GM20431 (cell line): ENCODE measurements around the gene CAMSAP2.
"Not testable (repeated sequence)": the region's sequence is repeated elsewhere in the genome, so short reads cannot be mapped to it uniquely, and the experiment has no call there.

Source experiments
- in situ Hi-C: fragments of 300-500 bp; cut with MseI, MboI; formaldehyde crosslinking; loops from one replicate; pipeline ENCODE4 v1.15.0; 2020; ENCODE audit warnings: low sequenced_read_pairs; ENCODE audit not compliant: unreplicated experiment

The CAMSAP2 gene

DNA sequence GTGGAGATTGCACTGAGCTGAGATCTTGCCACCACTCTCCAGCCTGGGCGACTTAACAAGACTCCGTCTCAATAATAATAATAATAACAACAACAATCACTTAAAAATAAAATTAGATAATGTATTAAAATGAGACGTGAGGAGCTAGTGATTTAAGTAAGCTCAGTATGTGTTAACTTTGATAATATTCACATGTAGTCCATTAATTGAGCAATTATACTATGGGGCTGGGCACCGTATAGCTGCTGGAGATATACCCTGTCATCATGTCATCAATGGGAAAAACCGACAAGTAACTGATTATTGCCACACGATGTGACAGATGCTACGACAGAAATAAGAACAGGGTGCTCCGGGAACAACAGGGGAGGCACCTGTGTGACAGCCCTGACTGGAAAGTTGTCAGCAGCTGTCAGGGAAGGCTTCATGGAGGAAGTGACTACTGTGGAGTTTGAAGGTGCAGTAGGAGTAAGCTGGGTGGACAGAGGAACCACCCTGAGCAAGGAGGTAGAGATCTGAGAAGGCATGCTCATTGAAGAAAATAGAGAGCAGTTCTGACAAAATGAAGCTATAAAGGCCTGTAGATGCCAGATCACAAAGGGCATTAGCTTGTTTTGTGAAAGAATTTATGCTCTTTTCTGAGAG, 924 bp upstream of the CAMSAP2 start:
- in situ Hi-C loops = no loop called here

GRCh38 chr1:200738949-200739651, 407 bp downstream of the CAMSAP2 start:
- in situ Hi-C loops = no loop called here

DNA sequence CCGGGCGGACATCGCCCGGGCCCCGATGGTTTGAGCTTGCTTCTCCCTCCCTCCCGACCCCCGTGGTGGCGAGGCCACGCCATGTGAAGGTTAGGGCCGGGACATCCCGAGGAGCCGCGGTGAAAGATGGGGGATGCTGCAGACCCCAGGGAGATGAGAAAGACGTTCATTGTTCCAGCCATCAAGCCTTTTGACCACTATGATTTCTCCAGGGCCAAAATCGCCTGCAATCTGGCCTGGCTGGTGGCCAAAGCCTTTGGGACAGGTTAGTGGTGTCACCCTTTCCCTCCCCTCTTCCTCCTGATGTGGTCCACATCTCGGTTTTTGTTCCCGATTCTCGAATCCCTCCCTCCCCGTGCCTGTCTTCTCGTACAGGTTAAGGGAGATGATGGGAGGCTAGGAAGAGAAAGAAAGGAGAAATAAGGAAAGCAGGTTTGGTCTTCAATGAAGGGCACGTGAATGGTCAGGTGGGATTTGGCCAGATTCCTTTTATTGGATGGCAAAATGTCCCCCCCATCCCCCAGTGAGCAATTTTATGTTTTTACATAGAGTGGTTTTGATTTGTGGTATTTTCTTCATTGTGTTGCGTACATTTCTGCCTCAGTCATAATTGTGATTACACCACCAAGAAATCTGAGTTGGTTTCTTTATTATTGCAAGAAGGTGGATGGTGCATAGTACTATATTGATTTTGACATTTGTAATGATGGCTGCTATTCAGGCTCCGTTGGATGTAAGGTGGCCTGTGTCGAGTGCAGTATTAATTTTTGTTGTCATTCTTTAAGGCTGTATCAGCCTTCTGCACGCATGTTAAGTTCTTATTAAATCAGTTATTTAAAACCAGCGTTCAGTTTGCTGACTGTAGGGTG, 1.2 kb downstream of the CAMSAP2 start:
- in situ Hi-C loops = no loop called here

- in situ Hi-C loops = no loop called here
These were observed 2.0 kb downstream of the CAMSAP2 start for GRCh38 chr1:200740571-200741208.

GRCh38 chr1:200741551-200742207, 3.0 kb downstream of the CAMSAP2 start:
- in situ Hi-C loops = no loop called here

DNA sequence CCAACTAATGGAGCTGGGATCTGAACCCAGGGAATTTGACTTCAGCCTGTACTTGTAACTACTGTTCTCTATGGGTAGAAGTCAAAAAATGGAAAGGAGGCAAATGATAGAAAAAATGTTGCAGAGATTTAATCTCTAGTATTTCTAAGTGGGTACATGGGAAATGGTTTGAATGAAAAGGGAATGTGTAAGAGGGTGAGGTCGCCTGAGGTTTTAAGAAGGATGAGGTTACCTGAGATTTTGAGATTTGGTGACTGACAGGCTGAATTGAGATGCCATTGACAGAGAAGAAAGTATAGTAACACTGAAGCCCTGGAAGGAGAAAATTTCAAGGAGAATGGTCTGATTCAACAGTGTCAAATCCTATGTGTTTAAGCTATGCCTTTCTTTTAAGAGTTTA, 5.5 kb downstream of the CAMSAP2 start:
- in situ Hi-C loops = no loop called here

- in situ Hi-C loops = no loop called here
These were observed 10.4 kb downstream of the CAMSAP2 start for GRCh38 chr1:200749090-200749489.

DNA sequence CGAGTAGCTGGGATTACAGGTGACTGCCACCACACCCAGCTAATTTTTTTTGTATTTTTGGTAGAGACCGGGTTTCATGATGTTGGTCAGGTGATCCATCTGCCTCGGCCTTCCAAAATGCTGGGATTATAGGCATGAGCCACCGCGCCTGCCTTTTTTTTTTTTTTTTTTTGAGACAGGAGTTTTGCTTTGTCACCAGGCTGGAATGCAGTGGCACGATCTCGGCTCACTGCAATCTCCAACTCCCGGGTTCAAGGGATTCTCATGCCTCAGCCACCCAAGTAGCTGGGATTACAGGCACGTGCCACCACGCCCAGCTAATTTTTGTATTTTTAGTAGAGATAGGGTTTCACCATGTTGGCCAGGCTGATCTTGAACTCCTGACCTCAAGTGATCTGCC, 12.1 kb downstream of the CAMSAP2 start:
- in situ Hi-C loops = not testable (repeated sequence)

GRCh38 chr1:200751717-200752116, 13.0 kb downstream of the CAMSAP2 start:
- in situ Hi-C loops = no loop called here

DNA sequence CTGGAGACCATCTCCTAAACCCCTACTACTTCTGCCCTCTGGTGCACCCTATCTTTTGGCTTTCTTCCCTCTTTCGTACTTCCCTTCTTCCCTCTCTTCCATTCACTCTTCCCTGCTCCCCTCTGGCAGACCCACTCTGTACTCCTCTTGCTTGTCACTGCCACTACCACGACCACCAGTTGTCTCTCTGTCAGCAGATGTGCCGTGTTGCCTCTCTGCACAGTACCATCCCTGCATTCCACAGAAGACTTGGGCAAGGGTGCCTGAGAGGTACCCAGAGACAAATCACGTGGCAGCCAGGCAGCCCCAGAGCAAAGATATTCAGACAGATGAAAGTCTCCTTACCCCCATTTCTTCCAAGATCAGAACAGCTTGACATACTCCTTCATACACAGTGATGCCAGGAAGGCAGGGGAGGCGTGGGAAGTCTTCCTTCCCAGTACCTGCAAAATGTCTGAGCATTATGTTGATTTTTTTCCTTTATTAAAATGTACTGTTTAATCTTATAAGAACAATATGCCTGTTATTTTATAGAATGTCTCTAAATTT, 15.0 kb downstream of the CAMSAP2 start:
- in situ Hi-C loops = no loop called here

DNA sequence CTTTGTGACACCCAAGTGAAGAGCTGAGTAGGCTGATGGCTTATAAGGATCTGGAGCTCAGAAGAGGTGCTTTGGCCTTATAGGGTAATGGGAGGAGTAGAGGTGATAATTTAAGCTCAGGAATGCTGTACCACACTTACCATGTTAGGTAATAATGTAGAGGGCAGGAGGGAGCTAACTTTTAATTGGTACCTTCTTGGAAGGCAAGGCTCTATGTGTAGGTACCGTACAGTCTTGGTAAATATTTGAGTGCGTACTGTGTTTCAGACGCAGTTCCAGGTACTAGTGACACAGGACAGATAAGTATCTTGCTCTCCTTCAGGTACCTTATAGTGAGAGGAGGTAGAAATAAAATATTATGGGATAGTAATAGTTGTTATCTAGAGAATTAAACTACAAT, 16.8 kb downstream of the CAMSAP2 start:
- in situ Hi-C loops = no loop called here

DNA sequence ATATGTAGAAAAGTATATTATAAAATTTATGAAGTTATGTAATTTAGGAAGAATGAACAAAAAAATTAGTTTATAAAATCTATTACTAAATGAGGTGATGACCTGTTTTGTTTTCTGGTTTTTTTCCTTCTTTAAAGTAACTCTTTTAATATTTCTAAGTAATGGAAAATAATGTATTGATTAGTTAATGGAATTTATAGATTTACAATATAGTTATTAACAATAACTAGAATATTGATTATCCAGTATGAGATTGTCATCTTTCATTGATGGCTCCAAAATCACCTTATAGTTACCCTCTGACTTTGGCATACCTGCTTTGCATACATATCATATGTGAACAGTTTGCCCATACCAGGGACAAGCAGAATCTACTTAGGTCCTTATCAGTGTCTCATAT, 23.4 kb downstream of the CAMSAP2 start:
- in situ Hi-C loops = no loop called here

GRCh38 chr1:200767321-200767720, 28.6 kb downstream of the CAMSAP2 start:
- in situ Hi-C loops = no loop called here

GRCh38 chr1:200771625-200772555, 33.2 kb downstream of the CAMSAP2 start:
- in situ Hi-C loops = no loop called here

- in situ Hi-C loops = no loop called here
These were observed 35.6 kb downstream of the CAMSAP2 start for GRCh38 chr1:200774311-200774710.

- in situ Hi-C loops = no loop called here
These were observed 36.2 kb downstream of the CAMSAP2 start for GRCh38 chr1:200774735-200775444.

DNA sequence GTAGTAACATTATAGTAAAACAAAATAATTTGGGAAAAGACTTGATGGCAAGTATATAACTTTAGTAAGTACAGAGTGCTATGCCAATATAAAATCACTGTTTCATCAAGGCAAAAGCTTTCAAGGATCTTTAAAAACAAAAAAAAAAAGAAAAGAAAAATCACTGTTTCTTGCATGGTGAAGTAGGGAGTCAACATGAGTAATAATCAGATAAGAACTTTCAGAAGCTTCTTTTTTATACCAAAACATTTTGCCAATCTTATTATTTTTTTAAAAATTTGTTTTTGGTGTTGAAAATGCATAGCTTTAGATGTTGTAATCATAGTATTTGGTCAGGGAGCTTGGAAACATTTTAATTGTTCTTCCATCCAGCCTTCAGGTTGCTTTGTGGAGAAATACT, 37.2 kb downstream of the CAMSAP2 start:
- in situ Hi-C loops = no loop called here

DNA sequence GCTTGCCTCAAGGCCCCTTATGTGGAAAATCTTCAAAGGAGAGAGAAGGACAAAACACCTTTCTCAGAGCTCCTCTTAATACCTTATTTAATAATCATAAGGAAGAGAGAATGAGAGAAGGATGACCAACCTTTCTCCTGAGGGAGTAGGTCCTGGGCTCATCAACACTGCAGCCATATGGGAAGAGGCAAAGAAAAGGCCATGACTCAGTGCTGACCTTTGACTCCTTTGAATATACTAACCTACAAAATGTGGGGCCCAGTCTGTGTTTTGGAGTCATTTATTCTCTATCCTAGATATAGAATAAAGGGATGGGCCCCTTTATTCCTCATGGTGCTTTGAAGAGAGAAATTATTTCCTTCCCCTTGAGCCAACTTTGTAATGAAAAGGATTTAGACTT, 38.3 kb downstream of the CAMSAP2 start:
- in situ Hi-C loops = no loop called here
